Stimulated activated CD8-positive, alpha-beta memory T cell treated with anti-CD3 and anti-CD28 coated beads, Interleukin-2, amount 100 ng/mL, for 48 hours (primary cell): ENCODE results near the gene ARHGEF1.
A peak's percentile ranks its signal among the peaks of the same experiment; 100 is the strongest.

Source experiments
- DNase-seq, 2 donors: peaks; one replicate each; pipeline ENCODE4 v3.0.0-alpha.2; 2020; ENCODE audit warnings: low read depth in 2 of 2

Gene ARHGEF1

GRCh38 chr19:41883821-41884733 is 1.1 kb downstream of the ARHGEF1 start:
- peak; percentile 87 to 91 for DNase-seq

GRCh38 chr19:41886761-41887710 is 4.1 kb downstream of the ARHGEF1 start:
- DNase-seq, result no peak

GRCh38 chr19:41887711-41888382 is 4.9 kb downstream of the ARHGEF1 start:
- DNase-seq, result peak; percentile 79 to 82

- DNase-seq, result no peak
These were observed 5.9 kb downstream of the ARHGEF1 start for GRCh38 chr19:41888926-41889325.

GRCh38 chr19:41889896-41890295 is 6.9 kb downstream of the ARHGEF1 start:
- DNase-seq, result no peak

GRCh38 chr19:41890936-41891335 is 8.0 kb downstream of the ARHGEF1 start:
- no peak for DNase-seq

- no peak for DNase-seq
These were observed 9.4 kb downstream of the ARHGEF1 start for GRCh38 chr19:41892173-41892902.

- no peak for DNase-seq
These were observed 10.9 kb downstream of the ARHGEF1 start for GRCh38 chr19:41893899-41894298.

- DNase-seq, result no peak
These were observed 11.4 kb downstream of the ARHGEF1 start for GRCh38 chr19:41894350-41894749.

GRCh38 chr19:41895745-41896580 is 13.0 kb downstream of the ARHGEF1 start:
- no peak for DNase-seq

- DNase-seq, result no peak
These were observed 13.6 kb downstream of the ARHGEF1 start for GRCh38 chr19:41896581-41896942.

- DNase-seq, result no peak
These were observed 14.2 kb downstream of the ARHGEF1 start for GRCh38 chr19:41897181-41897580.

- DNase-seq, result no peak
These were observed 14.8 kb downstream of the ARHGEF1 start for GRCh38 chr19:41897820-41898219.

GRCh38 chr19:41898235-41898634 is 15.3 kb downstream of the ARHGEF1 start:
- DNase-seq, result no peak

GRCh38 chr19:41901707-41902360 is 18.9 kb downstream of the ARHGEF1 start:
- no peak for DNase-seq

- DNase-seq, result no peak
These were observed 19.6 kb downstream of the ARHGEF1 start for GRCh38 chr19:41902594-41902993.

GRCh38 chr19:41903193-41903953 is 20.4 kb downstream of the ARHGEF1 start:
- no peak for DNase-seq

GRCh38 chr19:41904118-41904870 is 21.3 kb downstream of the ARHGEF1 start:
- DNase-seq, result no peak
